HFF-Myc (cell line): Measurements from ENCODE around the gene CRAT.

Experiments used
- DNase-seq: peaks from one replicate; pipeline ENCODE4 v3.0.0-alpha.2; 2011; ENCODE audit warnings: low read depth; ENCODE audit errors: extremely low read depth
- H3K4me3 ChIP-seq: replicated peaks from 2 replicates; pipeline ENCODE4 v1.5.1; 2011; ENCODE audit warnings: low read depth, mild to moderate bottlenecking, control low read depth, low read length
- TF ChIP-seq, protein P1 (sequence below): IDR thresholded peaks from 2 replicates; pipeline ENCODE4 v1.5.1; 2012; ENCODE audit warnings: mild to moderate bottlenecking, low read depth, low read length, control low read depth; ENCODE audit errors: missing control alignments

The CRAT gene

DNA sequence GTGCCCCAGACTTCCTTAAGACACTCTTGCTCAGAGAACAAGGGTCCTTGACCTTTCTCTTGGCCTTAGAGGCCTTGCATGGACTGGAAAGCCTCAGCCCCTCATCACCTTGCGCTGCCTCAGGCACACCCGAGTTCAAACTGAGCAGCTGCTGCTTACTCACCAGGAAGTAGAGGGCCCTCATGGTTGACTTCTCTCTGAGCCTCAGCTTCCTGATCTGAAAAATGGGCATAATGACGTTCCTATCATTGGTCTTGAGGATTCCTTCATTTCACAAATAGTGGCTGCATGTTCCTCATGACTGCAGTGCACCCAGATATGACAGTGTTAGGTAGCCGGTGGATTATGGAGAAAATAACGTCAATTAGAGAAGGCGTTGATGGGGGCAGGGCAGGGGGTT, 38.8 kb upstream of the CRAT start:
- H3K4me3 ChIP-seq: no peak overlapping the region
- TF ChIP-seq, protein P1, sequence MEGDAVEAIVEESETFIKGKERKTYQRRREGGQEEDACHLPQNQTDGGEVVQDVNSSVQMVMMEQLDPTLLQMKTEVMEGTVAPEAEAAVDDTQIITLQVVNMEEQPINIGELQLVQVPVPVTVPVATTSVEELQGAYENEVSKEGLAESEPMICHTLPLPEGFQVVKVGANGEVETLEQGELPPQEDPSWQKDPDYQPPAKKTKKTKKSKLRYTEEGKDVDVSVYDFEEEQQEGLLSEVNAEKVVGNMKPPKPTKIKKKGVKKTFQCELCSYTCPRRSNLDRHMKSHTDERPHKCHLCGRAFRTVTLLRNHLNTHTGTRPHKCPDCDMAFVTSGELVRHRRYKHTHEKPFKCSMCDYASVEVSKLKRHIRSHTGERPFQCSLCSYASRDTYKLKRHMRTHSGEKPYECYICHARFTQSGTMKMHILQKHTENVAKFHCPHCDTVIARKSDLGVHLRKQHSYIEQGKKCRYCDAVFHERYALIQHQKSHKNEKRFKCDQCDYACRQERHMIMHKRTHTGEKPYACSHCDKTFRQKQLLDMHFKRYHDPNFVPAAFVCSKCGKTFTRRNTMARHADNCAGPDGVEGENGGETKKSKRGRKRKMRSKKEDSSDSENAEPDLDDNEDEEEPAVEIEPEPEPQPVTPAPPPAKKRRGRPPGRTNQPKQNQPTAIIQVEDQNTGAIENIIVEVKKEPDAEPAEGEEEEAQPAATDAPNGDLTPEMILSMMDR: no peak
- no peak for DNase-seq

DNA sequence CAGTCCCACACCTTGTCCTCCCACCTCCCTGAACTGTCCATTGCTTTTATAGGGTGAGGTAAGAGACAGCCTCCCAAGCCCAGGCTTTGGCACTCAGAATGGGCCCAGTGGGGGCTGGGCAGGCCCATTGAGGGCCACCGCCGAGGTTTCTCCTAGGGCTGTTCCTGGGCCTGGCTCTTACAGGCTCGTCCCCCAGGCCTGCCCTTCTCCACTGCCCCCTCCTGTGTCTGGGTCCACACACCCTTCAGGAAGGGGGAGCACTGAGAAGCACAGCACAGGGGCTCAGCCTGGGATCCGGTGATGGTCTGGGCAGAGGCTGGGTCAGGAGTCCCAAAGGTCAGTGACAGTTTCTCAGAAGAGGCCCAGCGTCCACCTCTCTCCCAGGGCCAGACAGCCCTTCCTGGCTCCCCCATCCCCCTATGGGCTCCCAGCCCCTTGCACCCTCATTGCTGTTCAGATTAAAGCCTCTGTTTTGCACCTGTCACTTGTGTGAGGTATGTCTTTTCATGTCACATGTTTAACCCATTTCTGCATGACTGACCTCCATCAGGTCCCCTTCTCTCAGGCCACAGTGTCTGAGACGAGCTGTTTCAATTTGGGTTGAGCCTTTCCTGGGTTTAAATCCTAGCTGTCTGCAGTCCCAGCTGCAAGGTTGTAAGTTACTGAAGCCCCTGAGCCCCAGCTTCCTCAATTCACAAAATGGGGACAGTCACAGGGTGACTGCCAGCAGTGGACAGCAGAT, 38.0 kb upstream of the CRAT start:
- TF ChIP-seq, protein P1: no peak
- no peak for DNase-seq

DNA sequence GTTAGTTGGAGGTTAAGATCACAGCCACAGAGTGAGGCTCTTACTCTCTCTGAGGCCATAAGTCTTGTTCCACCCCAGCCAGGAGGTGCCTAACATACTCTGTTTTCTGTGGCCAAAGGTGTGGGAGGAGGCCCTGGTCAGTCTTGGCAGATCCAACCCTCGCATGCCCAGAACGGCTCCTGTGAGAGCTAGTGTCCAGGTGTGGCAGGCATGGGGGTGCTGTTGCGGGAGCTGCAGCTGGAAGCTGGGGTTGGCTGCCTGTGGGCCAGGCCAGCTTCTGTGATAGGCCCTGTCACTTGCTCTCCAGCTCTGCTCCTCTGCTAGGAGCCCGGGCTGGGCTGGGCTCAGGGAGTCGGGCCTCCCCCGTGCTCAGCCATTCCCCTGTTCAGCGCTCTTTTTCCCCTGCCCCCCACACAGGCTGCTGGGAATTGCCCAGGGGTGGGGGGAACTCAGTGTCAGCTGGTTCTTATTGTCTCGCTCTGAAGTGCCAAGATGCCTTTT, 35.9 kb upstream of the CRAT start:
- DNase-seq: no peak
- H3K4me3 ChIP-seq: no peak overlapping the region
- TF ChIP-seq, protein P1: no peak

More for the DNA sequence above, 38.0 kb upstream of the CRAT start:
- H3K4me3 ChIP-seq: no peak overlapping the region

DNA sequence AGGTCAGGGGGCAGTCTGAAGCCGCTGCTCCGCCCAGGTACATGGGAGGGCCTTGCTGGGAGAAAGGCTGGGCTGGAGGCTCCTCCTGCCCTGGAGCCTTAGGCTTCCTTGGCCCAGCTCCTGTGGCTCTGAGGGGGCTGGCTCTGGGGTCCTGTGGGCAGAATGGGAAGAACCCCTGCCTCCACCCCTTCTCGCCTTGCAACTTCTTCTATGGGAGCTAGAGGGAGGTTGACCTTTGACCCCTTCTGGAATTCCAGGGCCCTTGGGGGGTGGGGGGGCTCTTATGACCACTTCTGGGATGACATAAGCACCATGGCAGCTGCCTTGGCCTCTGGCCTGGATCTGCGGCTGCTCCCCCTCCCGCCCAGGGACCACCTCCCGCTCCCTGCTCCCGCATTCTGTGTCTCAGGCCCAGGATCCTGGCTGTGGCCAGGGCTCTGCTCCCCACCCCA, 35.3 kb upstream of the CRAT start:
- TF ChIP-seq, protein P1: no peak
- no peak for DNase-seq
- 0 out of 2 replicates have a peak overlapping the region, but pooled peaks have one; percentile 7 for H3K4me3 ChIP-seq

DNA sequence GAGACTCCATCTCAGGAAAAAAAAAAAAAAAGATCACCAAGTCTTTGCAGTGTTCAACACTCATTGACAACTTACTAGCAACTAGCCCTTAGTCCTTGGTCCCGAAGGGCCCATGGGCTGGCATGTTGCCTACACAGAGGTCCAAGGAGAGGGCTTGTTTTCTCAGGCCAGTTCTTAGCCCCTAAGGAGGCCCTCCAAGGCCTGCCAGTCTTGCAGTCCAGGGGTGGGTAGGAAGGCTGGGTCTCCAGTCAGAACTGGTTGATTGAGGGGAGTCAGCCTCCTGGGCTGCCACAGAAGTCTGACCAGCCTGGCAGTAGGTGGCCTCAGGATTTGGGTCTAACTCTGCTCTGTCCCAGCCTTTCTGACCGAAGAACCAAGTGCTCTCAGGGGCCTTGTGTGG, 34.7 kb upstream of the CRAT start:
- TF ChIP-seq, protein P1: no peak
- H3K4me3 ChIP-seq: 0 out of 2 replicates have a peak overlapping the region, but pooled peaks have one; percentile 7
- no peak for DNase-seq

DNA sequence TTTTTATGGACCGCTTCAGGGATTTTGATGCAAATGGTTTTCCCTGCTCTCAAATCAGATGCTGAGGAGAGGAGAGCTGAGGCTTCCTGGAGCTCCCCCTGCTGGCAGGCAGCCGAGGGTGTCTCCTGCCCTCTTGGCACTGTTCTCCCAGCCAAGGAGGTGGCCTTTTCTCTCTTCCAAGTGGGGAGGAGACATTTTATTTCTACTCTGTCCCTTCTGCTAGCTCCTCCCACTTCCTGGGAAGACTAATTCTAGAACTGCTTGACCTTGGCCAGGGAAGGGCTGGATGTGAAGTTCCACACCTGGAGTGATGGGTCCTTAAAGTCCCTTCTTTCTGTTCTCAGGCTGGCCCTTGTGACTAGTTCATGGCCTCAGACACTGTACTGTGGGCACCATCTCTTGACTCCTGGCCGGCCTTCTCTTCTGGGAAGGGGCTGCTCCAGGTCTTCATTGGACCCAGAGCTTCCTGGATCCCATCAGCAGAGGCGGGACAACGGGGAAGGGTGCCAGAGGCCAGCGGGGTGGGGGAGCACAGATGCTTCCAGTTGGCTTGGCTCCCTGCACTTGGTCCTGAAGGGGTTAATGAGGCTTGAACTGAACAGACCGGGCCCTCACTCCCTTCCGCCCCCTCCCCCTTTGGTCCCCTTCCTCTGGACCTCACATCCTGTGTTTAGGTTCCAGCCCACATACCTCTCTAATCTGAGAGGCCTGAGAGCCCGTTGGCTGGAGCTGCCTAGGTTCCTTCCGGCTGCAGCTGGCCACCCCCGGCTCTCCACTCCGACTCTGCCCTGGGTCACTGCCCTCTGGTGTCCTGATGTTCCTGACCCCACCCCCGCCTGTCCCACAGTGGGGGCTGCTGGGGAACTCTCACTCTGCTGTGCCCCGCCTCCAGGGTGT, 32.7 kb upstream of the CRAT start:
- TF ChIP-seq, protein P1: peak; percentile 99
- peak overlapping the region; percentile 62 for H3K4me3 ChIP-seq
- peak; percentile 85 for DNase-seq
